Measurements from ENCODE around the gene PLEKHD1. TPM values are rescaled to one million over a fixed set of nuclear protein-coding genes. Genes with fewer than 3 reads are reported as not detected.

The PLEKHD1 gene
- total and polyA plus RNA-seq, 4 donors = 0.05 to 0.08 (median 0.06) TPM; not detected in 1

DNA sequence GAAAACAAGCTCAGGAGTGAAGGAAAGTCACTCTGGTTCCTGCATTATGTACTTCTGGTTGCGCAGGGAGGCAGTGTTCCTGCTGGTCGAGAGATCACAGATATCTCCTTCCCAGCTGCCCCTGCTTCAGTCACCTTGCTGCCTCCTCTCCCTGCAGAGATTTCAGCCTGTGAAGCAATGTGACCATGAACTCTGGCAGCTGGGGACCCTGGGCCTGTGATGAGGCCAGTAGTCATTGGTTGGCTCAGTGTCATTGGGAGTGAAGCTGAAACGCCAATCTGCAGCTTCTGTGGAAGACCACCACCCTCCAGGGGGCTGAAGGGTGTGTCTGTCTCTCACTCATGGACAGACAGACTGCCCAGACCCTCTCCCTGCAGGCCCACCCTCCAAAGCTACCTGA is 45.0 kb downstream of the PLEKHD1 start:
- 87% methylated on average over 3 of the region's 3 CpGs for WGBS
- Histone ChIP-seq H3K27ac (ENCODE audit: low read depth in 1 of 2, low read length in 2 of 2) (no peak overlapping the region), H3K4me1 (ENCODE audit: control insufficient read depth in 4 of 4, insufficient read depth in 4 of 4, low read length in 3 of 4) (no peaks in the 10 kb centered on the region), H3K36me3 (ENCODE audit: control insufficient read depth in 4 of 4, insufficient read depth in 3 of 4, low read depth in 1 of 4, low read length in 3 of 4) (no peaks in the 10 kb centered on the region), H3K9ac (ENCODE audit: low read depth in 1 of 2, low read length in 2 of 2) (no peak overlapping the region), H3K27me3 (ENCODE audit: control insufficient read depth in 4 of 4, insufficient read depth in 4 of 4, low read length in 3 of 4) (no peaks in the 10 kb centered on the region), H3K4me3 (ENCODE audit: low read depth in 1 of 3, low read length in 3 of 3) (no peak overlapping the region), H3K9me3 (ENCODE audit: control insufficient read depth in 4 of 4, low read length in 3 of 4) (no peaks in the 10 kb centered on the region)
- TF ChIP-seq, protein P1, sequence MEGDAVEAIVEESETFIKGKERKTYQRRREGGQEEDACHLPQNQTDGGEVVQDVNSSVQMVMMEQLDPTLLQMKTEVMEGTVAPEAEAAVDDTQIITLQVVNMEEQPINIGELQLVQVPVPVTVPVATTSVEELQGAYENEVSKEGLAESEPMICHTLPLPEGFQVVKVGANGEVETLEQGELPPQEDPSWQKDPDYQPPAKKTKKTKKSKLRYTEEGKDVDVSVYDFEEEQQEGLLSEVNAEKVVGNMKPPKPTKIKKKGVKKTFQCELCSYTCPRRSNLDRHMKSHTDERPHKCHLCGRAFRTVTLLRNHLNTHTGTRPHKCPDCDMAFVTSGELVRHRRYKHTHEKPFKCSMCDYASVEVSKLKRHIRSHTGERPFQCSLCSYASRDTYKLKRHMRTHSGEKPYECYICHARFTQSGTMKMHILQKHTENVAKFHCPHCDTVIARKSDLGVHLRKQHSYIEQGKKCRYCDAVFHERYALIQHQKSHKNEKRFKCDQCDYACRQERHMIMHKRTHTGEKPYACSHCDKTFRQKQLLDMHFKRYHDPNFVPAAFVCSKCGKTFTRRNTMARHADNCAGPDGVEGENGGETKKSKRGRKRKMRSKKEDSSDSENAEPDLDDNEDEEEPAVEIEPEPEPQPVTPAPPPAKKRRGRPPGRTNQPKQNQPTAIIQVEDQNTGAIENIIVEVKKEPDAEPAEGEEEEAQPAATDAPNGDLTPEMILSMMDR (IDR thresholded peaks at IDR 0.05; ENCODE audit: low read depth, low read length, missing input control) = no peak
- TF ChIP-seq RXRA (IDR thresholded peaks at IDR 0.05) (no peak), SP1 (IDR thresholded peaks at IDR 0.05) (no peak), EGR1 (IDR thresholded peaks at IDR 0.05; ENCODE audit: low read depth in 2 of 2) (no peak), FOXA1 (IDR thresholded peaks at IDR 0.05) (no peak), NR2F2 (IDR thresholded peaks at IDR 0.05) (no peak), HNF4G (IDR thresholded peaks at IDR 0.05) (no peak), HNF4A (conservative IDR thresholded peaks at IDR 0.05) (no peak), GABPA (IDR thresholded peaks at IDR 0.05 in 1 of 2, conservative IDR thresholded peaks at IDR 0.05 in 1 of 2) (no peak), JUND (IDR thresholded peaks at IDR 0.05) (no peak), FOXA2 (IDR thresholded peaks at IDR 0.05) (no peak), YY1 (IDR thresholded peaks at IDR 0.05) (no peak), RAD21 (IDR thresholded peaks at IDR 0.05) (no peak), TAF1 (conservative IDR thresholded peaks at IDR 0.05) (no peak)
- TF ChIP-seq, protein P2, sequence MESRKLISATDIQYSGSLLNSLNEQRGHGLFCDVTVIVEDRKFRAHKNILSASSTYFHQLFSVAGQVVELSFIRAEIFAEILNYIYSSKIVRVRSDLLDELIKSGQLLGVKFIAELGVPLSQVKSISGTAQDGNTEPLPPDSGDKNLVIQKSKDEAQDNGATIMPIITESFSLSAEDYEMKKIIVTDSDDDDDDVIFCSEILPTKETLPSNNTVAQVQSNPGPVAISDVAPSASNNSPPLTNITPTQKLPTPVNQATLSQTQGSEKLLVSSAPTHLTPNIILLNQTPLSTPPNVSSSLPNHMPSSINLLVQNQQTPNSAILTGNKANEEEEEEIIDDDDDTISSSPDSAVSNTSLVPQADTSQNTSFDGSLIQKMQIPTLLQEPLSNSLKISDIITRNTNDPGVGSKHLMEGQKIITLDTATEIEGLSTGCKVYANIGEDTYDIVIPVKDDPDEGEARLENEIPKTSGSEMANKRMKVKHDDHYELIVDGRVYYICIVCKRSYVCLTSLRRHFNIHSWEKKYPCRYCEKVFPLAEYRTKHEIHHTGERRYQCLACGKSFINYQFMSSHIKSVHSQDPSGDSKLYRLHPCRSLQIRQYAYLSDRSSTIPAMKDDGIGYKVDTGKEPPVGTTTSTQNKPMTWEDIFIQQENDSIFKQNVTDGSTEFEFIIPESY (IDR thresholded peaks at IDR 0.05) = no peak
- TF ChIP-seq, protein P3, sequence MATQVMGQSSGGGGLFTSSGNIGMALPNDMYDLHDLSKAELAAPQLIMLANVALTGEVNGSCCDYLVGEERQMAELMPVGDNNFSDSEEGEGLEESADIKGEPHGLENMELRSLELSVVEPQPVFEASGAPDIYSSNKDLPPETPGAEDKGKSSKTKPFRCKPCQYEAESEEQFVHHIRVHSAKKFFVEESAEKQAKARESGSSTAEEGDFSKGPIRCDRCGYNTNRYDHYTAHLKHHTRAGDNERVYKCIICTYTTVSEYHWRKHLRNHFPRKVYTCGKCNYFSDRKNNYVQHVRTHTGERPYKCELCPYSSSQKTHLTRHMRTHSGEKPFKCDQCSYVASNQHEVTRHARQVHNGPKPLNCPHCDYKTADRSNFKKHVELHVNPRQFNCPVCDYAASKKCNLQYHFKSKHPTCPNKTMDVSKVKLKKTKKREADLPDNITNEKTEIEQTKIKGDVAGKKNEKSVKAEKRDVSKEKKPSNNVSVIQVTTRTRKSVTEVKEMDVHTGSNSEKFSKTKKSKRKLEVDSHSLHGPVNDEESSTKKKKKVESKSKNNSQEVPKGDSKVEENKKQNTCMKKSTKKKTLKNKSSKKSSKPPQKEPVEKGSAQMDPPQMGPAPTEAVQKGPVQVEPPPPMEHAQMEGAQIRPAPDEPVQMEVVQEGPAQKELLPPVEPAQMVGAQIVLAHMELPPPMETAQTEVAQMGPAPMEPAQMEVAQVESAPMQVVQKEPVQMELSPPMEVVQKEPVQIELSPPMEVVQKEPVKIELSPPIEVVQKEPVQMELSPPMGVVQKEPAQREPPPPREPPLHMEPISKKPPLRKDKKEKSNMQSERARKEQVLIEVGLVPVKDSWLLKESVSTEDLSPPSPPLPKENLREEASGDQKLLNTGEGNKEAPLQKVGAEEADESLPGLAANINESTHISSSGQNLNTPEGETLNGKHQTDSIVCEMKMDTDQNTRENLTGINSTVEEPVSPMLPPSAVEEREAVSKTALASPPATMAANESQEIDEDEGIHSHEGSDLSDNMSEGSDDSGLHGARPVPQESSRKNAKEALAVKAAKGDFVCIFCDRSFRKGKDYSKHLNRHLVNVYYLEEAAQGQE (IDR thresholded peaks at IDR 0.05) = no peak
- TF ChIP-seq, protein P4, sequence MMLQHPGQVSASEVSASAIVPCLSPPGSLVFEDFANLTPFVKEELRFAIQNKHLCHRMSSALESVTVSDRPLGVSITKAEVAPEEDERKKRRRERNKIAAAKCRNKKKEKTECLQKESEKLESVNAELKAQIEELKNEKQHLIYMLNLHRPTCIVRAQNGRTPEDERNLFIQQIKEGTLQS (IDR thresholded peaks at IDR 0.05) = no peak
- TF ChIP-seq, protein P5, sequence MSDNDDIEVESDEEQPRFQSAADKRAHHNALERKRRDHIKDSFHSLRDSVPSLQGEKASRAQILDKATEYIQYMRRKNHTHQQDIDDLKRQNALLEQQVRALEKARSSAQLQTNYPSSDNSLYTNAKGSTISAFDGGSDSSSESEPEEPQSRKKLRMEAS (IDR thresholded peaks at IDR 0.05) = no peak
- no peak for DNase-seq (ENCODE audit: low spot score)

Data from liver (tissue), 9 donors.